ENCODE results near the gene NEK1.

- TF ChIP-seq POLR2A (IDR thresholded peaks at IDR 0.05) = no peak
- no peak for TF ChIP-seq CTCF (IDR thresholded peaks at IDR 0.05)
These were observed 184.0 kb downstream of the NEK1 start for GRCh38 chr4:169428376-169428775.
